ENCODE measurements around the gene TAS1R3.

TAS1R3 gene

GRCh38 chr1:1295154-1295923 is 35.7 kb upstream of the TAS1R3 start:
- DNase-seq, result no peak

GRCh38 chr1:1296070-1297061 is 34.7 kb upstream of the TAS1R3 start:
- no peak for DNase-seq

- DNase-seq, result no peak
Observed at GRCh38 chr1:1297802-1298424, 33.2 kb upstream of the TAS1R3 start.

GRCh38 chr1:1298861-1299685 is 32.0 kb upstream of the TAS1R3 start:
- DNase-seq, result no peak

GRCh38 chr1:1299686-1300351 is 31.3 kb upstream of the TAS1R3 start:
- DNase-seq, result no peak

- no peak for DNase-seq
Observed at GRCh38 chr1:1300352-1300739, 30.7 kb upstream of the TAS1R3 start.

GRCh38 chr1:1302006-1302430 is 29.1 kb upstream of the TAS1R3 start:
- DNase-seq, result no peak

GRCh38 chr1:1302951-1303509 is 28.1 kb upstream of the TAS1R3 start:
- no peak for DNase-seq

GRCh38 chr1:1303736-1304135 is 27.3 kb upstream of the TAS1R3 start:
- DNase-seq, result no peak

GRCh38 chr1:1304331-1305299 is 26.5 kb upstream of the TAS1R3 start:
- peak in 1 of 2 experiments; percentile 49 for DNase-seq

GRCh38 chr1:1305300-1306069 is 25.6 kb upstream of the TAS1R3 start:
- DNase-seq, result no peak

GRCh38 chr1:1306070-1306660 is 24.9 kb upstream of the TAS1R3 start:
- DNase-seq, result no peak

GRCh38 chr1:1306661-1307260 is 24.3 kb upstream of the TAS1R3 start:
- DNase-seq, result no peak

GRCh38 chr1:1307261-1307922 is 23.7 kb upstream of the TAS1R3 start:
- DNase-seq, result no peak

GRCh38 chr1:1307923-1308755 is 22.9 kb upstream of the TAS1R3 start, which contains the start of the genes ACAP3 and PUSL1:
Gene ACAP3, minus strand, starts transcription at chr1:1307930. Its CDS starts 115 bp downstream, at chr1:1307815.
Gene PUSL1, plus strand, starts transcription at chr1:1308597. Its CDS starts 47 bp downstream, at chr1:1308644.
- DNase-seq, result peak; percentile 86 to 92

GRCh38 chr1:1308756-1309250 is 22.3 kb upstream of the TAS1R3 start:
- no peak for DNase-seq

Measured in NCI-H187 (cell line).